AG04450 (cell line): ENCODE data around the gene GRIN1. TPM values are rescaled to one million over a fixed set of nuclear protein-coding genes. Genes with fewer than 3 reads are reported as not detected.
A peak's percentile ranks its signal among the peaks of the same experiment; 100 is the strongest.

Experiments used
- CTCF ChIA-PET: fragments of 300-600, 350-600 bp; formaldehyde crosslinking; extraction: SDS; loops from one replicate; lab custom pipeline; 2022; ENCODE audit warnings: antibody characterized with exemption, inconsistent platforms; lab: Charles Lee
- POLR2A ChIA-PET: fragments of 350-600 bp; formaldehyde crosslinking; extraction: SDS; loops from one replicate; lab custom pipeline; 2021; ENCODE audit warnings: antibody characterized with exemption, inconsistent platforms; lab: Yijun Ruan, JAX
- DNase-seq: peaks from one replicate; pipeline ENCODE4 v3.0.0-alpha.2; 2011; ENCODE audit warnings: low read depth, low spot score
- H3K27ac ChIP-seq: one replicate; pipeline ENCODE4 v1.5.1; 2012; ENCODE audit warnings: low read depth, low read length, control low read depth
- H3K27me3 ChIP-seq: one replicate; pipeline ENCODE4 v1.6.0; 2012; ENCODE audit warnings: low read length; ENCODE audit not compliant: control insufficient read depth, insufficient read depth
- H3K4me3 ChIP-seq: 2 replicates; pipeline ENCODE4 v1.5.1; 2011; ENCODE audit warnings: mild to moderate bottlenecking, low read depth, low read length, control low read depth
- H3K9me3 ChIP-seq: 2 replicates; pipeline ENCODE4 v1.5.1; 2012; ENCODE audit warnings: low read length; ENCODE audit not compliant: control insufficient read depth, insufficient read depth
- polyA minus RNA-seq: library from RNA; depleted of rRNA, polyadenylated mRNA; stranded (reverse); fragments of >200 nt; gene quantifications from 2 replicates; pipeline ENCODE4 v1.2.3, GENCODE V29; 2011; rRNA and poly(A)+ RNA removed
- polyA plus RNA-seq: library from polyadenylated mRNA; depleted of rRNA; stranded (reverse); fragments of >200 nt; gene quantifications from 2 replicates; pipeline ENCODE4 v1.2.3, GENCODE V29; 2011; rRNA removed
- TF ChIP-seq, protein P1 (sequence below): IDR thresholded peaks from 2 replicates; pipeline ENCODE4 v1.5.1; 2011; ENCODE audit warnings: low read depth, low read length, control low read depth, inconsistent platforms

GRIN1 gene
- polyA plus RNA-seq, result 0.04 TPM in 1 of 2 replicates, not detected in the other
- not detected in 2 replicates for polyA minus RNA-seq

DNA sequence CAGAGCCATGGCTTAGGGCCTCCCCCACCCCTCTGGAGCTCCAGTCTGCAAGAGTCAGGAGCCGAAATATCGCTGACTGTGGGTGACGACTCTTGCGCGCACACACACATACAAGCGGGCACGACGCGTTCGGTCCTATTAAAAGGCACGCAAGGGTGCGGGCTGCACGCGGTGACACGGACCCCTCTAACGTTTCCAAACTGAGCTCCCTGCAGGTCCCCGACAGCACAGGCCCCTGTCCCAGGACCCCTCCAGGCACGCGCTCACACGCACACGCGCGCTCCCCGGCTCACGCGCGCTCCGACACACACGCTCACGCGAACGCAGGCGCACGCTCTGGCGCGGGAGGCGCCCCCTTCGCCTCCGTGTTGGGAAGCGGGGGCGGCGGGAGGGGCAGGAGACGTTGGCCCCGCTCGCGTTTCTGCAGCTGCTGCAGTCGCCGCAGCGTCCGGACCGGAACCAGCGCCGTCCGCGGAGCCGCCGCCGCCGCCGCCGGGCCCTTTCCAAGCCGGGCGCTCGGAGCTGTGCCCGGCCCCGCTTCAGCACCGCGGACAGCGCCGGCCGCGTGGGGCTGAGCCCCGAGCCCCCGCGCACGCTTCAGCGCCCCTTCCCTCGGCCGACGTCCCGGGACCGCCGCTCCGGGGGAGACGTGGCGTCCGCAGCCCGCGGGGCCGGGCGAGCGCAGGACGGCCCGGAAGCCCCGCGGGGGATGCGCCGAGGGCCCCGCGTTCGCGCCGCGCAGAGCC is at the start of gene GRIN1:
GRIN1 (plus strand) TSS at position 433 of the 746 bp plus-strand sequence. CDS start 333 bp downstream, outside the sequence.
- DNase-seq, result no peak
- Histone ChIP-seq H3K27me3 (peaks cover 52% of the 10 kb centered on the region), H3K27ac (no peak within 1 kb of the TSS), H3K4me3 (no peak within 1 kb of the TSS), H3K9me3 (no peaks in the 10 kb centered on the region; the same call in 1 of the 2 replicates)
- TF ChIP-seq, protein P1, sequence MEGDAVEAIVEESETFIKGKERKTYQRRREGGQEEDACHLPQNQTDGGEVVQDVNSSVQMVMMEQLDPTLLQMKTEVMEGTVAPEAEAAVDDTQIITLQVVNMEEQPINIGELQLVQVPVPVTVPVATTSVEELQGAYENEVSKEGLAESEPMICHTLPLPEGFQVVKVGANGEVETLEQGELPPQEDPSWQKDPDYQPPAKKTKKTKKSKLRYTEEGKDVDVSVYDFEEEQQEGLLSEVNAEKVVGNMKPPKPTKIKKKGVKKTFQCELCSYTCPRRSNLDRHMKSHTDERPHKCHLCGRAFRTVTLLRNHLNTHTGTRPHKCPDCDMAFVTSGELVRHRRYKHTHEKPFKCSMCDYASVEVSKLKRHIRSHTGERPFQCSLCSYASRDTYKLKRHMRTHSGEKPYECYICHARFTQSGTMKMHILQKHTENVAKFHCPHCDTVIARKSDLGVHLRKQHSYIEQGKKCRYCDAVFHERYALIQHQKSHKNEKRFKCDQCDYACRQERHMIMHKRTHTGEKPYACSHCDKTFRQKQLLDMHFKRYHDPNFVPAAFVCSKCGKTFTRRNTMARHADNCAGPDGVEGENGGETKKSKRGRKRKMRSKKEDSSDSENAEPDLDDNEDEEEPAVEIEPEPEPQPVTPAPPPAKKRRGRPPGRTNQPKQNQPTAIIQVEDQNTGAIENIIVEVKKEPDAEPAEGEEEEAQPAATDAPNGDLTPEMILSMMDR, result no peak
- ChIA-PET POLR2A (interaction anchor here (2.3 kb wide), 1 partner anchor 9 kb away, joined by 12 read pairs; no protein-coding TSS in a partner anchor), CTCF (interaction anchor here (1.0 kb wide), 1 partner anchor 9 kb away, joined by 11 read pairs; no protein-coding TSS in a partner anchor)

DNA sequence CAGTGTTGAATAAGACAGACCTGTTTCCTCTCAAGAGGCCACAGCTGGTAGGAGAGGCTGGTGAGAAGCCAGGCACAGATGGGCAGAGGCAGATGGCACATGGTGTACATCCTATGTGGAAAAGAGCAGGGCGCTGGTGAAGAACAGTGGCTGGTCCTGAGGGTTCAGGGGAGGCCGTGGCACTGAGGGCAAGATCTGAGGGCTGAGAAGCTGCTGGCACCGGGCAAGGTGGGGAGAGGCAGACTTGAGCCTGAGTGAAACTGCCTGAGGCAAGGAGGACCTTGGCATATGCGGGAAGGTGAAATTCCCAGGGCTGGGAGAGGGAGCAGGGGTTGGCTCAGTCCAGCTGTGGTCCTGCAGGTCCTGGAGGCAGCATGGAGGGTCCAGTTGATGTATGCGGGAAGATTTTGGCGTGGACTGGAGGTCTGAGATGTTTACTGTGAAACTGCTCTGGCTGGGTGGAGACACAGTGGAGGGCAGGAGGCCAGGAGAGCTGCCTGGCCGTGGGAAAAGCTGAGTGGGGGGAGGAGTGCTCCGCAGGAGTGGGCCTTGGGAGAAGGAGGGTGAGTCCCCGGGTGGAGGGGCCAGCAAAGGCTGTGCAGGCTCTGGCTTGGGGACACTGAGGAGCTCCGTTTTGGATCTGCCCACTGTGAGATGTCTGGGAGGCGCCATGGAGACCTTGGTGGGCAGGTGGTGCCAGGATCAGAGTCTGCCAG is 49.6 kb upstream of the GRIN1 start:
- ChIA-PET POLR2A (no interaction called here), CTCF (no interaction called here)
- Histone ChIP-seq H3K27me3 (no peaks in the 10 kb centered on the region), H3K27ac (no peak overlapping the region), H3K9me3 (no peaks in the 10 kb centered on the region), H3K4me3 (no peak overlapping the region)
- no peak for DNase-seq
- TF ChIP-seq, protein P1, result no peak

DNA sequence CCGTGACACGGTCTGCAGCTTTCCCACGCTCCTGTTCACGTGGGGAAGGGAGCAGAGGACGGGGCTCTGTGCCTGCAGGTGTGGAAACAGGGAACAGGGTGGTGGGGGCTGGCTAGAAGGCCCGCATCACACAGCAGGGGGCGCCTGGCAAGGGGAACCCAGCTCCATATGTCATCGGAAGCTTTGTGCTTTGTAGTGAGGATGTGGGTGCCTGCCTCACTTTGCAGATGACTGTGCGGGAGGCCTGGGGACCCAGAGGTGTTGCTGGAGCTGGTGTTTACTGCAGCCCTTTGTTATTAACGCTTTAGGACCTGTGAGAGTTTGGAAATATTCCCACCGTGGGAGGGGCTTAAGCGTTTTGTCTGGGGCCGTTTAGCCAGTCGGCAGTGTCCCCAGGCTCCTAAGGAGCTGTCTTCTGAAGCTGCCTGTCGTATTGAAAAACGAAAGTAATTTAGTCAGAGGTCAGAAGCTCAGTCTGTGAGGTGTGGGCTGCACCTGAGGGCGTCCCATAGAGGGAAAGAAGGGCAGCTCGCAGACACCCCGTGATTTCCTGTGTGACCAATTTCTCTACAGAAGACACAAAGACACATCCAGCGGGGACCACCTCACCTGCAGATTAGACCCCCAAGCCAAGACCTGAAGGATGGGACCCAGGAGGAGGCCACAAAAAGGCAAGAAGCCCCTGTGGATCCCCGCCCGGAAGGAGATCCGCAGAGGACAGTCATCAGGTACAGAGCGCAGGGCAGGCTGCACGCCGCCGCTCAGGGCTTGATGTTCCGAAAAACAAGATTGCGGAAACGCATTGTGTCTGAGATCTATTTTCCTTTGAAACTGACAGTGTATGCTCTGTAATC is 43.1 kb upstream of the GRIN1 start:
- ChIA-PET CTCF (no interaction called here), POLR2A (interaction anchor here (1.2 kb wide), 1 partner anchor 9 kb away, joined by 5 read pairs; the partner anchor contains the start of gene MAN1B1)

DNA sequence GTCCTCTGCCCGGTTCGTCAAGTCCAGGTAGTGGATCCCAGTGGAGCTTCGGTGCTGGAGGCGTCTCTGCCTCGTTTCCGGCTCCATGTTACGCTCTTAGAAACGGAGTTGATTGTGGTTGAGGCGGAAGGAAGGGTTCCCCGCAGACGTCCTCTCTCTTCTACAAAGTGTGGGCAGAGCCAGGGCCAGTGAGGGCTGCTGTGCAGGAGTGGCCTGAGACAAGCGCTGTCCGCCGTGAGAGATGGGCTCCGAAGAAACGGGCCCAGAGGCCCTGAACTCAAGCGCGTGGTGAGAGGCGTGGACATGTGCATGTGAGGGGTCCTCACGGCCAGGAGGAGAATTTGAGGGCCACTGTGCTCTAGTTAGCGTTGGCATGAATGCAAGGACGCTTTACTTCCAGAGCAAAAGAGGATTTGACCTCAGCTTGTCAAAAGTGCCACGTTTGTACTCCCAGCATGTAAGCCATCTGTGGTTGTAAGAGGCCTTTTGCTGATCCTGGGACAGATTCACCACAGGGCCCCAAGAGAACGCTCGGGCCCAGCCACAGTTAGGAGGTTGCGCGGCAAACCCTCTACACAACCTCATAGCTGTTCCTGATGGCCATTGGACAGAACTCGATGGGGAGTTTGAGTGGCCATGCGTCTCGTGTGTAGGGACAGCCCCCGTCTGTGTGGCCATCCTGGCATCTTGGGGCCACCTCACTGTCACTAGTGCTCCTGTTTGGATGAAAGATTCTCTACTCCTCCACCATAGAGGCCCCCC is 42.0 kb upstream of the GRIN1 start:
- H3K4me3 ChIP-seq, result no peak overlapping the region
- peaks cover 7% of the 10 kb centered on the region for H3K9me3 ChIP-seq
- ChIA-PET POLR2A (no interaction called here), CTCF (no interaction called here)
- H3K27ac ChIP-seq, result no peak overlapping the region
- TF ChIP-seq, protein P1, result no peak
- no peaks in the 10 kb centered on the region for H3K27me3 ChIP-seq
- no peak for DNase-seq

More for the DNA sequence above, 43.1 kb upstream of the GRIN1 start:
- no peak for DNase-seq
- TF ChIP-seq, protein P1, result peak; percentile 18; the same call in 1 of the 2 replicates
- Histone ChIP-seq H3K27me3 (no peaks in the 10 kb centered on the region), H3K27ac (no peak overlapping the region), H3K9me3 (no peaks in the 10 kb centered on the region; the same call in 1 of the 2 replicates), H3K4me3 (no peak overlapping the region)
